SJCRH30 (cell line): ENCODE results near the gene SLC25A21. TPM values are rescaled to one million over a fixed set of nuclear protein-coding genes. Genes with fewer than 3 reads are reported as not detected.
A peak's percentile ranks its signal among the peaks of the same experiment; 100 is the strongest.
"Not testable (repeated sequence)": the region's sequence is repeated elsewhere in the genome, so short reads cannot be mapped to it uniquely, and the experiment has no call there.

Experiments
- DNase-seq, 2 experiments: peaks; one replicate each; pipeline ENCODE4 v3.0.0-alpha.2; 2015 to 2020
- H3K27ac ChIP-seq: fragments of 250-450 bp; sonication (Bioruptor Pico); 2 replicates; pipeline ENCODE4 v1.5.1; 2020; ENCODE audit warnings: mild to moderate bottlenecking, moderate library complexity
- H3K27me3 ChIP-seq: fragments of 250-450 bp; sonication (Bioruptor Pico); 2 replicates; pipeline ENCODE4 v1.5.1; 2020; ENCODE audit warnings: mild to moderate bottlenecking, moderate library complexity
- H3K36me3 ChIP-seq: fragments of 250-450 bp; sonication (Bioruptor Pico); 2 replicates; pipeline ENCODE4 v1.5.1; 2020; ENCODE audit warnings: mild to moderate bottlenecking, moderate library complexity
- H3K4me1 ChIP-seq: fragments of 250-450 bp; sonication (Bioruptor Pico); 2 replicates; pipeline ENCODE4 v1.5.1; 2020; ENCODE audit warnings: mild to moderate bottlenecking, moderate library complexity
- H3K4me3 ChIP-seq: fragments of 250-450 bp; sonication (Bioruptor Pico); 2 replicates; pipeline ENCODE4 v1.5.1; 2020; ENCODE audit warnings: mild to moderate bottlenecking, moderate library complexity
- H3K9me3 ChIP-seq: fragments of 250-450 bp; sonication (Bioruptor Pico); replicated peaks from 2 replicates; pipeline ENCODE4 v1.5.1; 2020; ENCODE audit warnings: mild to moderate bottlenecking, moderate library complexity
- total RNA-seq: library from RNA; depleted of rRNA; stranded (reverse); fragments of >200 nt; shearing (Covaris generic); gene quantifications from 2 replicates; pipeline ENCODE4 v1.2.3, GENCODE V29; 2014

SLC25A21 gene
- total RNA-seq, 1 experiment from 2014 or later, result 0.45 TPM

DNA sequence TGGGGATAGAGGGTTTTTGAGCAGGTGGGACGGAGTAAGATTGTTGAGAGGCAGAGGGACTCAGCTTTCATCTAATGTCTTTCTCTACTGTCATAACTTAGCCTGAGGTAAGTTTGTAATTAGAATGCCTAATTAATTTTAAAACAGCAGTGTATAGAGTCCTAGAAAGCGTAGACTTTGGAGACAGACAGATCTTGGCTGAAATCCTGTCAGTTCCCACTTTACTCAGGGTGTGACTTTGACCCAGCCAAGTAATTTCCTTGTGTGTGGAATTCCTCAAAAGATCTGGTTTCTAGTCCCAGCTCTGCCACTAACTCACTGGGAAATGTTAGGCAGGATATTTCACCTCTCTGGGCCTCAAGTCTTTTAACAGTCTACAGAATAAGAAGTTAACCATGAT is 74.3 kb downstream of the SLC25A21 start:
- Histone ChIP-seq H3K36me3 (no peaks in the 10 kb centered on the region), H3K9me3 (no peaks in the 10 kb centered on the region), H3K27me3 (no peaks in the 10 kb centered on the region), H3K27ac (no peak overlapping the region), H3K4me3 (no peak overlapping the region), H3K4me1 (peaks cover 5% of the 10 kb centered on the region)
- DNase-seq, result no peak

DNA sequence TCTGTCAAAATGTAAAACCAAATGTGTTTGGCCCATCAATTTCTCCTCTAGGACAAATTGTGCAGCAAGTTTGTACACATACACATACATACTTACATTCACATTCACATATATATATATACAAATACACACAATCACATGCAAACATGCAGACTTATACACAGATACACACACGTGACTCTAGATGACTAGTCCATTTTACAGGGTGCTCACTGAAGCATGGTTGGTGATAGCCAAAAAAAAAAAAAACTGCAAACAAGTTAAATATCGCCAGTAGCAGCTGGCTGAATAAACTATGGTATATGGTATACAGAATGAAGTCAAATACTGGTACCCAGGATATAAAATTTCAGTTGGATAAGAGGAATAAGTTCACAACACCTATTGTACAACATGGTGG is 77.9 kb downstream of the SLC25A21 start:
- Histone ChIP-seq H3K4me3 (no peak overlapping the region), H3K9me3 (no peaks in the 10 kb centered on the region), H3K27ac (no peak overlapping the region), H3K36me3 (no peaks in the 10 kb centered on the region), H3K4me1 (peaks cover 16% of the 10 kb centered on the region), H3K27me3 (no peaks in the 10 kb centered on the region)
- DNase-seq, result no peak

DNA sequence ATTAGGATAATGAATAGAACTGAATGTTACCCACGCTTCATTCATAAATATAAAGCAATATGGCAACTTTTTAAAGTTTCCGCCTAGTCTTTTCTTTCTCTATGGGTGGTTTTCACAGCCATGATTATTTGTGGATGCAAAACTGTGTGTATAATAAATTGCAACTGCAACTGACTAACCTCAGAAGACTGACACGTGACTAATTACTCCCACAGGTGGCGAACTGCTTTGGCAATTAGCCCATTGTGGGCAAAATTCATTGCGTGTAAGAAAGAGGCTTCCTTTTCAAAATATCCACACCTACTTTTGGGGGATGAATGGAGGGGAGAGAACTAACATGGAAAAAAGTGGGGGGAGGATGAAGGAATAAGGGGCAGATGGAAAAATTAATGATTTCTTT is 79.0 kb downstream of the SLC25A21 start:
- Histone ChIP-seq H3K27ac (no peak overlapping the region), H3K27me3 (no peaks in the 10 kb centered on the region)
- DNase-seq, result peak in 1 of 2 experiments; percentile 49

GRCh38 chr14:37091651-37092050 is 80.8 kb downstream of the SLC25A21 start:
- H3K9me3 ChIP-seq, result no peaks in the 10 kb centered on the region
- peaks cover 23% of the 10 kb centered on the region for H3K4me1 ChIP-seq
- no peak overlapping the region for H3K27ac ChIP-seq
- peak; percentile 16 to 34 for DNase-seq
- no peaks in the 10 kb centered on the region for H3K36me3 ChIP-seq
- no peak overlapping the region for H3K4me3 ChIP-seq
- H3K27me3 ChIP-seq, result no peaks in the 10 kb centered on the region

More for the DNA sequence above, 79.0 kb downstream of the SLC25A21 start:
- Histone ChIP-seq H3K9me3 (no peaks in the 10 kb centered on the region), H3K4me3 (no peak overlapping the region), H3K4me1 (peaks cover 23% of the 10 kb centered on the region), H3K36me3 (no peaks in the 10 kb centered on the region)

GRCh38 chr14:37090026-37090425 is 82.4 kb downstream of the SLC25A21 start:
- H3K27me3 ChIP-seq, result no peaks in the 10 kb centered on the region
- peaks cover 23% of the 10 kb centered on the region for H3K4me1 ChIP-seq
- no peaks in the 10 kb centered on the region for H3K36me3 ChIP-seq
- H3K4me3 ChIP-seq, result no peak overlapping the region
- no peak for DNase-seq
- H3K27ac ChIP-seq, result no peak overlapping the region
- H3K9me3 ChIP-seq, result no peaks in the 10 kb centered on the region

- peak in 1 of 2 experiments; percentile 22 for DNase-seq
- H3K27me3 ChIP-seq, result no peaks in the 10 kb centered on the region
- H3K4me3 ChIP-seq, result no peak overlapping the region
- peaks cover 23% of the 10 kb centered on the region for H3K4me1 ChIP-seq
- H3K9me3 ChIP-seq, result no peaks in the 10 kb centered on the region
- no peak overlapping the region; the same call in 1 of the 2 replicates for H3K27ac ChIP-seq
- H3K36me3 ChIP-seq, result no peaks in the 10 kb centered on the region
Measured at GRCh38 chr14:37089410-37089809, 83.0 kb downstream of the SLC25A21 start.

GRCh38 chr14:37088356-37089215 is 83.8 kb downstream of the SLC25A21 start:
- no peaks in the 10 kb centered on the region for H3K27me3 ChIP-seq
- peaks cover 22% of the 10 kb centered on the region for H3K4me1 ChIP-seq
- H3K9me3 ChIP-seq, result no peaks in the 10 kb centered on the region
- H3K4me3 ChIP-seq, result peak overlapping the region; percentile 33
- H3K36me3 ChIP-seq, result no peaks in the 10 kb centered on the region
- peak in 1 of 2 experiments; percentile 21 for DNase-seq
- H3K27ac ChIP-seq, result peak overlapping the region; percentile 22; the same call in 1 of the 2 replicates

DNA sequence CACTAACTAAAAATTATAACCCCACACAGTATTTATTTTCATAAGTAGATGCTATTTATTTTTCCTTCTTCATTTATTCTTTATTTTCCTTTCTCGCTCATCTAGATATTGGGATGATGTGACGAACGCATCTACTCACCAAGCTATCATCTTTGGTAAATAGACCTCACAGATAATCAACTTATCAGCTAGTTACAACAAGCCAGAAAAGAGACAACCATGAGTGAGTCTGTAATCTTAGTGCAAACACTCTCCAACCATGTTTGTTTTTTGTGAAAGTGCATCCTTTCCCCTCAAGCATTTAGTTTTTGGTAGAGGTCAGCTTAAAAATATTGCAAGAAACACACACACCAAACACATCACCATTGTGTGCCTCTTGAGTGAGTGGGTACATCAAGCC is 84.9 kb downstream of the SLC25A21 start:
- no peak for DNase-seq
- Histone ChIP-seq H3K27me3 (no peaks in the 10 kb centered on the region), H3K4me3 (no peak overlapping the region), H3K27ac (no peak overlapping the region), H3K36me3 (no peaks in the 10 kb centered on the region), H3K4me1 (peaks cover 17% of the 10 kb centered on the region; the same call in 1 of the 2 replicates), H3K9me3 (no peaks in the 10 kb centered on the region)

DNA sequence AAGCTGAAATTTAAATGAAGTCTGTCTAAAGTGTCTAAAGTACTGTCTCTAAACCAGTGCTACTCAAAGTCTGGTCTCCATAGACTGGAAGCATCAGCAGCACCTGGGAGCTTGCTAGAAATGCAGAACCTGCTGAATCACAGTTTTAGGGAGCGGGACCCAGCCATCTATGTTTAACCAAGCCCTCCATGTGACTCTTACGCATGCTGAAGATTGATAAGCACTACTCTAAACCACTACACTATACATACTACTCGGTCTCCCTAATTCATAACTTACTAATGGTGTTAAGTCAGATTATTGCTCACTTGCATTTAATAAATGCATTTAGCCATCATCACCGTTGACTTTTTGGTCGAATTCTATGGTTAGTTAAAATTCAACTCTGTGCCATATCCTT is 88.8 kb downstream of the SLC25A21 start:
- DNase-seq, result no peak
- no peak overlapping the region for H3K27ac ChIP-seq
- no peaks in the 10 kb centered on the region for H3K36me3 ChIP-seq
- 0 out of 2 replicates have a peak, but pooled peaks cover 4% of the 10 kb centered on the region for H3K9me3 ChIP-seq
- no peaks in the 10 kb centered on the region for H3K27me3 ChIP-seq
- H3K4me1 ChIP-seq, result no peaks in the 10 kb centered on the region; the same call in 1 of the 2 replicates
- H3K4me3 ChIP-seq, result no peak overlapping the region

GRCh38 chr14:37082449-37082848 is 90.0 kb downstream of the SLC25A21 start:
- Histone ChIP-seq H3K4me3 (no peak overlapping the region), H3K27me3 (no peaks in the 10 kb centered on the region), H3K4me1 (no peaks in the 10 kb centered on the region), H3K36me3 (no peaks in the 10 kb centered on the region), H3K27ac (no peak overlapping the region), H3K9me3 (0 out of 2 replicates have a peak, but pooled peaks cover 4% of the 10 kb centered on the region)
- DNase-seq, result no peak

- no peak for DNase-seq
- Histone ChIP-seq H3K4me3 (no peak overlapping the region), H3K36me3 (no peaks in the 10 kb centered on the region), H3K4me1 (no peaks in the 10 kb centered on the region), H3K27ac (no peak overlapping the region), H3K27me3 (no peaks in the 10 kb centered on the region), H3K9me3 (0 out of 2 replicates have a peak, but pooled peaks cover 4% of the 10 kb centered on the region)
Measured at GRCh38 chr14:37081856-37082255, 90.5 kb downstream of the SLC25A21 start.

- Histone ChIP-seq H3K27ac (no peak overlapping the region), H3K27me3 (no peaks in the 10 kb centered on the region), H3K4me3 (no peak overlapping the region), H3K9me3 (0 out of 2 replicates have a peak, but pooled peaks cover 4% of the 10 kb centered on the region), H3K4me1 (no peaks in the 10 kb centered on the region), H3K36me3 (no peaks in the 10 kb centered on the region)
- DNase-seq, result no peak
Measured at GRCh38 chr14:37081218-37081617, 91.2 kb downstream of the SLC25A21 start.

DNA sequence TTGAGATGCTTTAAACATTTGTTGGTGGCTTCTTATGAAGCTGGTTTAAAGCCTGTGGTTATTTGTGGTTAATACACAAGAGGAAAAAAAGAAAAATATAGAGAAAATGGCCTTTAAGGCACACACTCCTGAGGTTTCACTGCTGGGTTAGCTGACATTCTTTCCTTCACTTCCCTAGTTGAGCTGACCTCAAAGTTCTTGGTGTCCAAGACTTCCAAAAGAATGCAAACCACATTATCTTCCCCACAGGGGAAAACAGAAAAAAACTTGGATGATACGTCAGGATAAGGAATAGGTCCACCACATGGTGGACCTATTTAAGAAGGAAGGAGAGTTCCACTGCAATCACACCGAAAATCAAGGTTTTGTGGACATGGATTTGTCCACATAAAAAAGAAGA is 94.3 kb downstream of the SLC25A21 start:
- H3K4me3 ChIP-seq, result no peak overlapping the region
- H3K9me3 ChIP-seq, result 0 out of 2 replicates have a peak, but pooled peaks cover 4% of the 10 kb centered on the region
- H3K27me3 ChIP-seq, result no peaks in the 10 kb centered on the region
- H3K27ac ChIP-seq, result no peak overlapping the region
- no peaks in the 10 kb centered on the region for H3K4me1 ChIP-seq
- no peaks in the 10 kb centered on the region for H3K36me3 ChIP-seq
- DNase-seq, result peak in 1 of 2 experiments; percentile 13

- not testable (repeated sequence) for H3K4me3 ChIP-seq, H3K36me3 ChIP-seq, H3K4me1 ChIP-seq, H3K27me3 ChIP-seq, H3K27ac ChIP-seq, H3K9me3 ChIP-seq
- peak in 1 of 2 experiments; percentile 29 for DNase-seq
Measured at GRCh38 chr14:37074320-37074719, 98.1 kb downstream of the SLC25A21 start.

DNA sequence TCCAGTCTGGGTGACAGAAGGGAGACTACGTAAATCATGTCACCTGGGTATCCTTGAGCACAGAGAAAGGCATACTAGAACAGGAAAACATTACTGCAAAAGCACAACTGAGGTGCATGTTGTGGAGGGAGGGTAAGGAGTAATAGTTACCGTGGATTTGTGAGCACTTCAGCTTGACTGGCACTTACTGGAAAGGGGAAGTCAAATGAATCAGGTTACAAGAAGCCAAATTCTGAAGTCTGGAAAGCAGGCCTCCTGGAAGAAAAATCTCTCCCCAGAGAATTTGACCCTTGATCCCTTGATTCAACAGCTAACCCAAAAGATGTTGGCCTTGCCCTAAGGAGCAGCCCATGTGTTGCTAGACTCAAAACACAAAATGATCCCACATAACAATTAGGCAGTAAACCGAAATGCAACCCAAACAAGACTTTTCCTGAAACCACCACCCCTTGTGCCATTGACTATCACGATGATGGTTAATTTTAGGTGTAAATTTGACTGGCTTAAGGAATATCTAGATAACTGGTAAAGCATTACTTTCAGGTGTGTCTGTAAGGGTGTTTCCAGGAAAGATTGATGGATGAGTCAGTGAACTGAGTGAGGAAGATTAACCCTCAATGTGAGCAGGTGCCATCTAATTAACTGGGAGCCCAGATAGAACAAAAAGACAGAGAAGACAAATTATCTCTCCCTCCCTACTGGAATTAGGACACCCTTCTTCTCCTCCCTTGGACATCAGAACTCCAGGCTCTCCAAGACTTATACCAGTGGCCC is 108.8 kb downstream of the SLC25A21 start:
- Histone ChIP-seq H3K9me3 (no peaks in the 10 kb centered on the region), H3K27me3 (0 out of 2 replicates have a peak, but pooled peaks cover 4% of the 10 kb centered on the region), H3K4me1 (no peaks in the 10 kb centered on the region), H3K4me3 (no peak overlapping the region), H3K36me3 (no peaks in the 10 kb centered on the region), H3K27ac (no peak overlapping the region)
- DNase-seq, result no peak
